RKO (cell line): ENCODE data around the gene PHACTR1.
A peak's percentile ranks its signal among the peaks of the same experiment; 100 is the strongest.

ENCODE experiments used
- DNase-seq: peaks from one replicate; pipeline ENCODE4 v3.0.0-alpha.2; 2016; ENCODE audit warnings: low spot score

Gene PHACTR1

GRCh38 chr6:12849809-12850198, 133.2 kb downstream of the PHACTR1 start:
- peak; percentile 26 for DNase-seq

GRCh38 chr6:12851123-12851695, 134.6 kb downstream of the PHACTR1 start:
- DNase-seq = no peak

GRCh38 chr6:12861603-12862002, 145.0 kb downstream of the PHACTR1 start:
- no peak for DNase-seq

- DNase-seq = no peak
Measured at GRCh38 chr6:12865117-12865516, 148.6 kb downstream of the PHACTR1 start.

- DNase-seq = no peak
Measured at GRCh38 chr6:12865671-12866181, 149.2 kb downstream of the PHACTR1 start.

GRCh38 chr6:12866422-12867029, 150.0 kb downstream of the PHACTR1 start:
- no peak for DNase-seq

GRCh38 chr6:12869816-12870432, 153.4 kb downstream of the PHACTR1 start:
- no peak for DNase-seq

- no peak for DNase-seq
Measured at GRCh38 chr6:12873691-12874090, 157.1 kb downstream of the PHACTR1 start.

GRCh38 chr6:12875051-12875450, 158.5 kb downstream of the PHACTR1 start:
- no peak for DNase-seq

GRCh38 chr6:12878741-12879140, 162.2 kb downstream of the PHACTR1 start:
- no peak for DNase-seq

- DNase-seq = no peak
Measured at GRCh38 chr6:12882761-12883290, 166.3 kb downstream of the PHACTR1 start.

- DNase-seq = no peak
Measured at GRCh38 chr6:12884983-12885382, 168.4 kb downstream of the PHACTR1 start.

GRCh38 chr6:12886961-12887775, 170.6 kb downstream of the PHACTR1 start:
- DNase-seq = no peak

GRCh38 chr6:12890171-12890790, 173.7 kb downstream of the PHACTR1 start:
- peak; percentile 4 for DNase-seq

GRCh38 chr6:12891595-12891994, 175.0 kb downstream of the PHACTR1 start:
- DNase-seq = no peak

GRCh38 chr6:12892151-12892550, 175.6 kb downstream of the PHACTR1 start:
- no peak for DNase-seq

- no peak for DNase-seq
Measured at GRCh38 chr6:12893036-12893435, 176.5 kb downstream of the PHACTR1 start.

- DNase-seq = no peak
Measured at GRCh38 chr6:12895721-12896120, 179.2 kb downstream of the PHACTR1 start.

GRCh38 chr6:12896208-12896733, 179.7 kb downstream of the PHACTR1 start:
- no peak for DNase-seq

- no peak for DNase-seq
Measured at GRCh38 chr6:12898603-12899002, 182.0 kb downstream of the PHACTR1 start.

- no peak for DNase-seq
Measured at GRCh38 chr6:12899046-12899833, 182.7 kb downstream of the PHACTR1 start.
